ENCODE measurements around the gene EID2.

EID2 gene, protein sequence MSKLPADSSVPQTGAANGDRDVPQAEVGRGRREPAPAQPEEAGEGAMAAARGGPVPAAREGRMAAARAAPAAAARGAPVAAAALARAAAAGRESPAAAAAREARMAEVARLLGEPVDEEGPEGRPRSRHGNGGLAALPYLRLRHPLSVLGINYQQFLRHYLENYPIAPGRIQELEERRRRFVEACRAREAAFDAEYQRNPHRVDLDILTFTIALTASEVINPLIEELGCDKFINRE

DNA sequence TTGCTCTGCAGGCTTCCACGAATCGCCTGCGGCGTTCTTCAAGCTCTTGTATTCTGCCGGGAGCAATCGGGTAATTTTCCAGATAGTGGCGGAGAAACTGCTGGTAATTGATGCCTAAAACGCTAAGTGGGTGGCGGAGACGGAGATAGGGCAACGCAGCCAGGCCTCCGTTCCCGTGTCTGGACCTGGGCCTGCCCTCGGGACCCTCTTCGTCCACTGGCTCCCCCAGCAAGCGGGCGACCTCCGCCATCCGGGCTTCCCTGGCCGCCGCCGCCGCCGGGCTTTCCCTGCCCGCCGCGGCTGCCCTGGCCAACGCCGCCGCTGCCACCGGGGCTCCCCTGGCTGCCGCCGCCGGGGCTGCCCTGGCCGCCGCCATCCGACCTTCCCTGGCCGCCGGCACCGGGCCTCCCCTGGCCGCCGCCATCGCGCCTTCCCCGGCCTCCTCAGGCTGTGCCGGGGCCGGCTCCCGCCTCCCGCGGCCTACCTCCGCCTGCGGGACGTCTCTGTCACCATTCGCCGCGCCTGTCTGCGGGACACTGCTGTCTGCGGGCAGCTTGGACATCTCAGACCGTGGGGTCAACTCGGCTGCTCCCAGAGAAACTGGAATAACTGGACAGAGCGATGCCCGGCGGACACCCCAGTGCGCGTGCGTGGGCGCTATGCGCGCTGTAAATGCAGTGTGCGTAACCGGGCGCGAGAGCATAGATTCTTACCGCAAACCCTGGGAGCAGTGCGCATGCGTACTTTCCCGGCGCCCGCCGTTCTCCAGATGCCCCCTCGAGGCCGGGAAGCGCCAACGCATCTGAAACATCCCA lies at the start of gene EID2:
TSS of gene EID2 (minus strand) at position 644 of the 815 bp plus-strand sequence. CDS start at position 562, 82 bp downstream.
- no peaks in the 10 kb centered on the region for H3K9me3 ChIP-seq (ENCODE audit: insufficient read depth, low read length)
- no peak for TF ChIP-seq EZH2phosphoT487 (conservative IDR thresholded peaks at IDR 0.05; ENCODE audit: low read length)
- TF ChIP-seq, protein P1, sequence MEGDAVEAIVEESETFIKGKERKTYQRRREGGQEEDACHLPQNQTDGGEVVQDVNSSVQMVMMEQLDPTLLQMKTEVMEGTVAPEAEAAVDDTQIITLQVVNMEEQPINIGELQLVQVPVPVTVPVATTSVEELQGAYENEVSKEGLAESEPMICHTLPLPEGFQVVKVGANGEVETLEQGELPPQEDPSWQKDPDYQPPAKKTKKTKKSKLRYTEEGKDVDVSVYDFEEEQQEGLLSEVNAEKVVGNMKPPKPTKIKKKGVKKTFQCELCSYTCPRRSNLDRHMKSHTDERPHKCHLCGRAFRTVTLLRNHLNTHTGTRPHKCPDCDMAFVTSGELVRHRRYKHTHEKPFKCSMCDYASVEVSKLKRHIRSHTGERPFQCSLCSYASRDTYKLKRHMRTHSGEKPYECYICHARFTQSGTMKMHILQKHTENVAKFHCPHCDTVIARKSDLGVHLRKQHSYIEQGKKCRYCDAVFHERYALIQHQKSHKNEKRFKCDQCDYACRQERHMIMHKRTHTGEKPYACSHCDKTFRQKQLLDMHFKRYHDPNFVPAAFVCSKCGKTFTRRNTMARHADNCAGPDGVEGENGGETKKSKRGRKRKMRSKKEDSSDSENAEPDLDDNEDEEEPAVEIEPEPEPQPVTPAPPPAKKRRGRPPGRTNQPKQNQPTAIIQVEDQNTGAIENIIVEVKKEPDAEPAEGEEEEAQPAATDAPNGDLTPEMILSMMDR (IDR thresholded peaks at IDR 0.05; ENCODE audit: insufficient read depth, low read length, poor library complexity, severe bottlenecking) = peak; percentile 49
- H3K36me3 ChIP-seq (ENCODE audit: low read length) = no peaks in the 10 kb centered on the region
- no peaks in the 10 kb centered on the region for H3K27me3 ChIP-seq (ENCODE audit: low read length)
- peak within 1 kb of the TSS; percentile 77 for H3K4me2 ChIP-seq (ENCODE audit: low read depth, low read length, poor library complexity, severe bottlenecking)
- H3F3A ChIP-seq (ENCODE audit: insufficient read depth) = no peaks in the 10 kb centered on the region
- peak within 1 kb of the TSS; percentile 86 for H2AFZ ChIP-seq (ENCODE audit: low read depth, low read length, severe bottlenecking)
- H3K79me2 ChIP-seq (ENCODE audit: insufficient read depth, low read length) = peaks cover 15% of the 10 kb centered on the region
- peak within 1 kb of the TSS; percentile 81 for H3K9ac ChIP-seq (ENCODE audit: low read length)
- peak within 1 kb of the TSS; percentile 54; the same call in 1 of the 2 replicates for H3K27ac ChIP-seq (ENCODE audit: low read depth, low read length)
- H3K9me2 ChIP-seq (replicated peaks; ENCODE audit: insufficient read depth, low read length) = no peaks in the 10 kb centered on the region
- peak within 1 kb of the TSS; percentile 93 for H3K4me3 ChIP-seq (ENCODE audit: insufficient read depth, low read length, poor library complexity, severe bottlenecking)
- H4K20me1 ChIP-seq (ENCODE audit: low read depth, low read length) = peaks cover 3% of the 10 kb centered on the region; the same call in 1 of the 2 replicates

DNA sequence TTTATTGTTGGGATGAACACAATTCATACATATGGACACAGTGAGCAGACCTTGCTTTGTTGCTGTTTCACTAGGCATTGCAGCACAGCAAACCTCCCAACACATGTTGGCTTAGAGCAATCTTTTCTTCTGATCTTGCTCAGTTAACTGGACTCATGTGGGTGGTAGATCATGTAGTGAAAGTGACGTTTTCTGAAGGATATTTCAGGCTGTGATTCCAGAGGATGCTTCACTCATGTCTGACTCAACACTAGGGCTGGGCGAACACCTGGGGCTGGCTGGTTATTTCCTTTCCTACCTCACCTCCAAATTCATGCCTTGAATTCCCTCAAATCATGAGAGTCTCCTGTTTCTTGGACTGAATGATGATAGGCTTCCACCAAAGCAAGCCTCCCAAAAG lies 48.1 kb upstream of the EID2 start:
- Histone ChIP-seq H3K79me2 (ENCODE audit: insufficient read depth, low read length) (no peaks in the 10 kb centered on the region), H3K27me3 (ENCODE audit: low read length) (no peaks in the 10 kb centered on the region), H4K20me1 (ENCODE audit: low read depth, low read length) (no peaks in the 10 kb centered on the region), H3F3A (ENCODE audit: insufficient read depth) (no peaks in the 10 kb centered on the region), H3K36me3 (ENCODE audit: low read length) (no peaks in the 10 kb centered on the region), H3K4me3 (ENCODE audit: insufficient read depth, low read length, poor library complexity, severe bottlenecking) (no peak overlapping the region), H3K9me2 (replicated peaks; ENCODE audit: insufficient read depth, low read length) (no peaks in the 10 kb centered on the region), H3K27ac (ENCODE audit: low read depth, low read length) (no peak overlapping the region), H3K9ac (ENCODE audit: low read length) (no peak overlapping the region), H3K4me2 (ENCODE audit: low read depth, low read length, poor library complexity, severe bottlenecking) (no peak overlapping the region), H2AFZ (ENCODE audit: low read depth, low read length, severe bottlenecking) (no peak overlapping the region), H3K9me3 (ENCODE audit: insufficient read depth, low read length) (no peaks in the 10 kb centered on the region)
- TF ChIP-seq, protein P1 (IDR thresholded peaks at IDR 0.05; ENCODE audit: insufficient read depth, low read length, poor library complexity, severe bottlenecking) = no peak
- TF ChIP-seq EZH2phosphoT487 (conservative IDR thresholded peaks at IDR 0.05; ENCODE audit: low read length) = no peak

DNA sequence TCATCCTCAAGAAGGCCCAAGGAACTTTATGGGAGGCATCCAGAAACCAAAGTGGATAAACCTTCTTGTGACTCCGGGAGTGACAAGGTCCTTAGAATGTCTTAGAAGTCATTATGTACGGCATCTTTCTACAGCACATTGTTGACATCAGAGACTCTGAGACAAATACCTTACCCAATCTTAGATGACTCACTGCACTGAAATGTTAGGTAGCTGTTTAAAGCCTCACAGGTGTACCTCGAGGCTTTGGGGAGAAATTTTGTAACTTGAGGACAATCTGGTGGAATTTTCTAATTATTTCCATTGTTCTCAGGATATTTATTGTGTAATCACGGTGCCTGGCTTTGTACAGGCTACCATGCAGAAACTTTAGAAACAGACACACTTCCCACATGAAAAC lies 47.5 kb upstream of the EID2 start:
- Histone ChIP-seq H3F3A (ENCODE audit: insufficient read depth) (no peaks in the 10 kb centered on the region), H3K4me2 (ENCODE audit: low read depth, low read length, poor library complexity, severe bottlenecking) (no peak overlapping the region), H3K79me2 (ENCODE audit: insufficient read depth, low read length) (no peaks in the 10 kb centered on the region), H3K9ac (ENCODE audit: low read length) (no peak overlapping the region), H3K27ac (ENCODE audit: low read depth, low read length) (no peak overlapping the region), H3K36me3 (ENCODE audit: low read length) (no peaks in the 10 kb centered on the region), H3K4me3 (ENCODE audit: insufficient read depth, low read length, poor library complexity, severe bottlenecking) (no peak overlapping the region), H2AFZ (ENCODE audit: low read depth, low read length, severe bottlenecking) (no peak overlapping the region), H3K9me3 (ENCODE audit: insufficient read depth, low read length) (no peaks in the 10 kb centered on the region), H4K20me1 (ENCODE audit: low read depth, low read length) (no peaks in the 10 kb centered on the region), H3K9me2 (replicated peaks; ENCODE audit: insufficient read depth, low read length) (no peaks in the 10 kb centered on the region), H3K27me3 (ENCODE audit: low read length) (no peaks in the 10 kb centered on the region)
- no peak for TF ChIP-seq EZH2phosphoT487 (conservative IDR thresholded peaks at IDR 0.05; ENCODE audit: low read length)
- TF ChIP-seq, protein P1 (IDR thresholded peaks at IDR 0.05; ENCODE audit: insufficient read depth, low read length, poor library complexity, severe bottlenecking) = no peak
